ENCODE results near the gene STXBP3.

- TF ChIP-seq CTCF (conservative IDR thresholded peaks at IDR 0.05; ENCODE audit: low read depth, low read length) (no peak), POLR2A (IDR thresholded peaks at IDR 0.05; ENCODE audit: low read depth, low read length) (no peak), MXI1 (IDR thresholded peaks at IDR 0.05; ENCODE audit: borderline replicate concordance, low read depth, low read length) (no peak)
Measured at GRCh38 chr1:108842525-108843181, 96.2 kb downstream of the STXBP3 start.

Data from IMR-90 (cell line).